ENCODE data around the gene SRI. TPM values are rescaled to one million over a fixed set of nuclear protein-coding genes. Genes with fewer than 3 reads are reported as not detected.
"Not testable (repeated sequence)": the region's sequence is repeated elsewhere in the genome, so short reads cannot be mapped to it uniquely, and the experiment has no call there.

The SRI gene
- total RNA-seq, 2 donors from 2014 or later: 89.9 to 94.7 TPM

DNA sequence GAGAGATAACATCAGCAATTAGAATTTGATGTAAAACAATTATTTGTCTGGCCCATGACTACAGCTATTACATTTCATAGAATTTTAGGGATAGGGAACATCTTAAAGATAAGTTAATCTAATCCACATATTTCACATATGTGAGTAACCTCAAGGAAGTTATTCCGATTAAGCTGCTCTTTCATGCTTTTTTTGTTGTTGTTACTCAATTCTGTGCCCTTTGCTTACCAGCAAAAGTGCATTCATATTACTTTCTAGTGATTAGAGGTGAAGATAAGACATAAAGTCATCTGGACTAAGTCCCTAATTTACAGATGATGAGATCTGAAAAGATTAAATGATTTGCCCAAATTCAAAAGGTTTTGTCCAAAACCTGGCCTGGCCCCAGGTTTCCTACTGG lies 40.9 kb upstream of the SRI start:
- 93% methylated on average over 1 of the region's 1 CpG; no CpG with 5 or more reads in 1 of the 2 experiments for WGBS, 2 experiments (ENCODE audit: insufficient coverage in 1 of 2, insufficient read length in 1 of 2)
- no peak overlapping the region for H3K4me3 Mint-ChIP-seq
- no peaks in the 10 kb centered on the region for H3K36me3 ChIP-seq (ENCODE audit: control insufficient read depth, insufficient read depth, low read length)
- DNase-seq: no peak
- no peak overlapping the region for H3K9ac ChIP-seq (ENCODE audit: extremely low read depth, low read length, poor library complexity, severe bottlenecking)
- H3K4me1 Mint-ChIP-seq: no peaks in the 10 kb centered on the region
- H3K27ac ChIP-seq (ENCODE audit: low read depth, low read length): no peak overlapping the region
- H3K27ac Mint-ChIP-seq: no peak overlapping the region
- H3K27me3 Mint-ChIP-seq (ENCODE audit: insufficient read depth): no peaks in the 10 kb centered on the region
- H3K4me1 ChIP-seq (ENCODE audit: control insufficient read depth, insufficient read depth, low read length): no peaks in the 10 kb centered on the region
- TF ChIP-seq, protein P1, sequence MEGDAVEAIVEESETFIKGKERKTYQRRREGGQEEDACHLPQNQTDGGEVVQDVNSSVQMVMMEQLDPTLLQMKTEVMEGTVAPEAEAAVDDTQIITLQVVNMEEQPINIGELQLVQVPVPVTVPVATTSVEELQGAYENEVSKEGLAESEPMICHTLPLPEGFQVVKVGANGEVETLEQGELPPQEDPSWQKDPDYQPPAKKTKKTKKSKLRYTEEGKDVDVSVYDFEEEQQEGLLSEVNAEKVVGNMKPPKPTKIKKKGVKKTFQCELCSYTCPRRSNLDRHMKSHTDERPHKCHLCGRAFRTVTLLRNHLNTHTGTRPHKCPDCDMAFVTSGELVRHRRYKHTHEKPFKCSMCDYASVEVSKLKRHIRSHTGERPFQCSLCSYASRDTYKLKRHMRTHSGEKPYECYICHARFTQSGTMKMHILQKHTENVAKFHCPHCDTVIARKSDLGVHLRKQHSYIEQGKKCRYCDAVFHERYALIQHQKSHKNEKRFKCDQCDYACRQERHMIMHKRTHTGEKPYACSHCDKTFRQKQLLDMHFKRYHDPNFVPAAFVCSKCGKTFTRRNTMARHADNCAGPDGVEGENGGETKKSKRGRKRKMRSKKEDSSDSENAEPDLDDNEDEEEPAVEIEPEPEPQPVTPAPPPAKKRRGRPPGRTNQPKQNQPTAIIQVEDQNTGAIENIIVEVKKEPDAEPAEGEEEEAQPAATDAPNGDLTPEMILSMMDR (conservative IDR thresholded peaks at IDR 0.05): no peak
- no peaks in the 10 kb centered on the region for H3K36me3 Mint-ChIP-seq (ENCODE audit: low read depth)
- H3K9me3 Mint-ChIP-seq: peaks cover 3% of the 10 kb centered on the region
- no peaks in the 10 kb centered on the region for H3K9me3 ChIP-seq (ENCODE audit: control insufficient read depth, low read length)
- no peaks in the 10 kb centered on the region for H3K27me3 ChIP-seq (ENCODE audit: control insufficient read depth, insufficient read depth, low read length, poor library complexity, severe bottlenecking)
- H3K4me3 ChIP-seq (ENCODE audit: low read length): no peak overlapping the region

DNA sequence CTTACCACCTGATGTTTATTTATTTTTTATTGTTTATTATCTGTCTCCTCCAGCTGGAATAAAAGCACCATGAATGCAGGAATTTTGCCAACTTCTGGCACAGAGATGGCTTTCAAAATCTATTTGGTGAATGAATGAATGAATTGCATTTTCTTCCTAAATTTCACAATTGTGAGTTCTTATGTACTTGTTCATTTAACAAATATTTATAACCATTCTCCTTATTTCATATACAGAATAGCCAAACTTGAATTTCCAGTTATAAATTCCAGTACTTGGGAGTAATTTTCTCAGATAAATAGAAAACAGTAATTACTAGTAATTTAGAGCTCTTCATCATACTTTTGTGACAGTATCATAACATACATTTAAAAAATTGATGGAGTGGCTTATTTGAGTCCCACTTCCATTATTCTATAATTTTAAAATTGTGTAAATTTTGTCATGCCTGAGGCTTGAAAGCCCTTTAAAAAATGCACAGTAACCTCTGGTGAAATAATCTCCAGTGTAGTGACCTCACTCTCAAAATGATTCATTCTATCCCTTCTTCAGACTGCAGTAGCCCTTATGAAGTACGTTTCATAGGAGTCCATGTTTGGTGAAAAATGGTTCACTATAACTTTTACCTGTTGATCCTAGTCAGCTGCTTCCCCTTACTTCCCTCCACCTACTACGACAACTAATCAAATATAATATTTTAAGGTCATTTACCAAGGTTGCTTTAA lies 40.0 kb upstream of the SRI start:
- WGBS, 2 experiments (ENCODE audit: insufficient coverage in 1 of 2, insufficient read length in 1 of 2): 93% methylated on average over 2 of the region's 2 CpGs; no CpG with 5 or more reads in 1 of the 2 experiments

DNA sequence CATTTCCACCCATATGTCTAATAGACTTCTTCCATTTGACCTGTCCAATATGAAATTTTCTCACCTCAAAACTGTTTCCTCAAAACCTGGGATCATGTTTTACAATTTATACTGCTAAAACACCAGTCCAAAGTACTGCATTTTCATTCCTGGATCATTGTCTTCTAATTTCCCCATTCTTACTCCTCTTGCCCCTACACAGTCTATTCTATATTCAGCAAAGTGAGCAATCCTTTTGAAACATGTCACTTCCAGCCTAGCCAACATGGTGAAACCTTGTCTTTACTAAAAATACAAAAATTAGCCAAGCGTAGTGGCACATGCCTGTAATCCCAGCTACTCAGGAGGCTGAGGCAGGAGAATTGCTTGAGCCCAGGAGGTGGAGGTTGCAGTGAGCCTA lies 38.5 kb upstream of the SRI start:
- H3K27me3 Mint-ChIP-seq (ENCODE audit: insufficient read depth); H3K27me3 ChIP-seq (ENCODE audit: control insufficient read depth, insufficient read depth, low read length, poor library complexity, severe bottlenecking); H3K4me1 ChIP-seq (ENCODE audit: control insufficient read depth, insufficient read depth, low read length); H3K4me3 ChIP-seq (ENCODE audit: low read length); H3K4me1 Mint-ChIP-seq; DNase-seq; H3K4me3 Mint-ChIP-seq; H3K27ac Mint-ChIP-seq; H3K36me3 Mint-ChIP-seq (ENCODE audit: low read depth); H3K27ac ChIP-seq (ENCODE audit: low read depth, low read length); H3K36me3 ChIP-seq (ENCODE audit: control insufficient read depth, insufficient read depth, low read length); H3K9ac ChIP-seq (ENCODE audit: extremely low read depth, low read length, poor library complexity, severe bottlenecking): not testable (repeated sequence)
- H3K9me3 Mint-ChIP-seq: peaks cover 16% of the 10 kb centered on the region
- H3K9me3 ChIP-seq (ENCODE audit: control insufficient read depth, low read length): peaks cover 15% of the 10 kb centered on the region
- WGBS, 2 experiments (ENCODE audit: insufficient coverage in 1 of 2, insufficient read length in 1 of 2): 75 to 100% methylated on average over 1 of the region's 1 CpG

More for the DNA sequence above, 40.0 kb upstream of the SRI start:
- no peak overlapping the region for H3K4me3 ChIP-seq (ENCODE audit: low read length)
- H3K4me1 ChIP-seq (ENCODE audit: control insufficient read depth, insufficient read depth, low read length): no peaks in the 10 kb centered on the region
- no peak overlapping the region for H3K27ac ChIP-seq (ENCODE audit: low read depth, low read length)
- H3K36me3 ChIP-seq (ENCODE audit: control insufficient read depth, insufficient read depth, low read length): no peaks in the 10 kb centered on the region
- H3K9ac ChIP-seq (ENCODE audit: extremely low read depth, low read length, poor library complexity, severe bottlenecking): no peak overlapping the region
- TF ChIP-seq, protein P1 (conservative IDR thresholded peaks at IDR 0.05): no peak
- no peaks in the 10 kb centered on the region for H3K9me3 ChIP-seq (ENCODE audit: control insufficient read depth, low read length)
- Mint-ChIP-seq H3K9me3 (peaks cover 2% of the 10 kb centered on the region), H3K36me3 (ENCODE audit: low read depth) (no peaks in the 10 kb centered on the region), H3K27me3 (ENCODE audit: insufficient read depth) (no peaks in the 10 kb centered on the region), H3K27ac (no peak overlapping the region), H3K4me3 (no peak overlapping the region), H3K4me1 (no peaks in the 10 kb centered on the region)
- no peaks in the 10 kb centered on the region for H3K27me3 ChIP-seq (ENCODE audit: control insufficient read depth, insufficient read depth, low read length, poor library complexity, severe bottlenecking)
- DNase-seq: no peak

DNA sequence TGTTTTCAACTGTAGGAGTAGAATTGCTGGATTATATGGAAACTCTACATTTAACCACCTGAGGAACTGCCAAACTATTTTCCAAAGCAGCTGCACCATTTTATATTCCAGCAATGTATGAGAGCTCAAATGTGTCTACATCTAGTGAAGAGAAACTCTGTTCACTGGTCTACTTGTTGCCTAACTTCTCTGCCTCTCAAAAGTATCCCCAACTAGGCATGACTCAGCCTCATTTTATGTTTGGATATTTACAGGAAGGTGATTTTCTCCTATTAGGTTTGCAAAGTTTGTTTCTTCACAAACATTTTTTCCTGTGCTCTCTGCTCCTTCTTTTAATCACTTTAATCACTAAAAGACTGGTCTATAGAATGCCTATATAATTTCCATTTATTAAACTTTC lies 37.1 kb upstream of the SRI start:
- H3K9me3 Mint-ChIP-seq: peaks cover 20% of the 10 kb centered on the region
- Histone ChIP-seq H3K36me3 (ENCODE audit: control insufficient read depth, insufficient read depth, low read length) (no peaks in the 10 kb centered on the region), H3K4me3 (ENCODE audit: low read length) (no peak overlapping the region), H3K27me3 (ENCODE audit: control insufficient read depth, insufficient read depth, low read length, poor library complexity, severe bottlenecking) (no peaks in the 10 kb centered on the region), H3K4me1 (ENCODE audit: control insufficient read depth, insufficient read depth, low read length) (no peaks in the 10 kb centered on the region), H3K27ac (ENCODE audit: low read depth, low read length) (no peak overlapping the region), H3K9ac (ENCODE audit: extremely low read depth, low read length, poor library complexity, severe bottlenecking) (no peak overlapping the region), H3K9me3 (ENCODE audit: control insufficient read depth, low read length) (peaks cover 20% of the 10 kb centered on the region)
- H3K27ac Mint-ChIP-seq: no peak overlapping the region
- TF ChIP-seq, protein P1 (conservative IDR thresholded peaks at IDR 0.05): no peak
- DNase-seq: no peak
- no peaks in the 10 kb centered on the region for H3K4me1 Mint-ChIP-seq
- no peak overlapping the region for H3K4me3 Mint-ChIP-seq
- no peaks in the 10 kb centered on the region for H3K27me3 Mint-ChIP-seq (ENCODE audit: insufficient read depth)
- H3K36me3 Mint-ChIP-seq (ENCODE audit: low read depth): no peaks in the 10 kb centered on the region
